Measurements from ENCODE around the gene TSPYL2.

Gene TSPYL2

GRCh38 chrX:53095796-53096195, 13.6 kb downstream of the TSPYL2 start:
- Histone ChIP-seq H3K9ac (ENCODE audit: low read length) (no peak overlapping the region), H3K4me3 (ENCODE audit: low read depth, low read length, poor library complexity, severe bottlenecking) (no peak overlapping the region), H3K4me2 (ENCODE audit: low read length) (no peak overlapping the region; the same call in 1 of the 2 replicates), H3K4me1 (ENCODE audit: insufficient read depth, low read length, severe bottlenecking) (peaks cover 19% of the 10 kb centered on the region), H4K20me1 (ENCODE audit: insufficient read depth, low read length) (no peaks in the 10 kb centered on the region), H2AFZ (ENCODE audit: low read length) (no peak overlapping the region), H3K36me3 (ENCODE audit: insufficient read depth, low read length) (peaks cover 4% of the 10 kb centered on the region; the same call in 1 of the 2 replicates), H3K9me3 (ENCODE audit: low read length) (no peaks in the 10 kb centered on the region), H3K79me2 (ENCODE audit: insufficient read depth, low read length) (0 out of 2 replicates have a peak, but pooled peaks cover 4% of the 10 kb centered on the region), H3F3A (ENCODE audit: insufficient read depth, low read length) (no peaks in the 10 kb centered on the region), H3K9me2 (ENCODE audit: low read depth, low read length) (no peaks in the 10 kb centered on the region), H3K27me3 (ENCODE audit: insufficient read depth, low read length) (no peaks in the 10 kb centered on the region), H3K27ac (ENCODE audit: low read depth, low read length, poor library complexity, severe bottlenecking) (no peak overlapping the region)
- TF ChIP-seq EZH2 (IDR thresholded peaks at IDR 0.05; ENCODE audit: borderline replicate concordance, low read length), result no peak
- no peak for TF ChIP-seq CTCF (IDR thresholded peaks at IDR 0.05; ENCODE audit: low read length)

GRCh38 chrX:53114864-53115549, 32.8 kb downstream of the TSPYL2 start:
- Histone ChIP-seq H4K20me1 (ENCODE audit: insufficient read depth, low read length) (no peaks in the 10 kb centered on the region), H3K4me1 (ENCODE audit: insufficient read depth, low read length, severe bottlenecking) (no peaks in the 10 kb centered on the region), H3K27ac (ENCODE audit: low read depth, low read length, poor library complexity, severe bottlenecking) (no peak overlapping the region), H3K79me2 (ENCODE audit: insufficient read depth, low read length) (no peaks in the 10 kb centered on the region), H3K27me3 (ENCODE audit: insufficient read depth, low read length) (no peaks in the 10 kb centered on the region), H3K36me3 (ENCODE audit: insufficient read depth, low read length) (peaks cover 4% of the 10 kb centered on the region), H3K4me3 (ENCODE audit: low read depth, low read length, poor library complexity, severe bottlenecking) (no peak overlapping the region), H2AFZ (ENCODE audit: low read length) (no peak overlapping the region), H3F3A (ENCODE audit: insufficient read depth, low read length) (no peaks in the 10 kb centered on the region), H3K9ac (ENCODE audit: low read length) (no peak overlapping the region), H3K9me2 (ENCODE audit: low read depth, low read length) (no peaks in the 10 kb centered on the region), H3K9me3 (ENCODE audit: low read length) (no peaks in the 10 kb centered on the region), H3K4me2 (ENCODE audit: low read length) (no peak overlapping the region)
- TF ChIP-seq CTCF (IDR thresholded peaks at IDR 0.05; ENCODE audit: low read length) (no peak), EZH2 (IDR thresholded peaks at IDR 0.05; ENCODE audit: borderline replicate concordance, low read length) (no peak)

- no peak overlapping the region for H2AFZ ChIP-seq (ENCODE audit: low read length)
- no peak overlapping the region for H3K4me3 ChIP-seq (ENCODE audit: low read depth, low read length, poor library complexity, severe bottlenecking)
- TF ChIP-seq EZH2 (IDR thresholded peaks at IDR 0.05; ENCODE audit: borderline replicate concordance, low read length) (no peak), CTCF (IDR thresholded peaks at IDR 0.05; ENCODE audit: low read length) (no peak)
- no peaks in the 10 kb centered on the region for H3K9me2 ChIP-seq (ENCODE audit: low read depth, low read length)
- H3K36me3 ChIP-seq (ENCODE audit: insufficient read depth, low read length), result no peaks in the 10 kb centered on the region; the same call in 1 of the 2 replicates
- no peaks in the 10 kb centered on the region for H3K79me2 ChIP-seq (ENCODE audit: insufficient read depth, low read length)
- no peaks in the 10 kb centered on the region for H3F3A ChIP-seq (ENCODE audit: insufficient read depth, low read length)
- H4K20me1 ChIP-seq (ENCODE audit: insufficient read depth, low read length), result no peaks in the 10 kb centered on the region
- no peaks in the 10 kb centered on the region for H3K4me1 ChIP-seq (ENCODE audit: insufficient read depth, low read length, severe bottlenecking)
- no peaks in the 10 kb centered on the region for H3K9me3 ChIP-seq (ENCODE audit: low read length)
- H3K9ac ChIP-seq (ENCODE audit: low read length), result no peak overlapping the region
- H3K4me2 ChIP-seq (ENCODE audit: low read length), result no peak overlapping the region
- peak overlapping the region; percentile 17 for H3K27ac ChIP-seq (ENCODE audit: low read depth, low read length, poor library complexity, severe bottlenecking)
- H3K27me3 ChIP-seq (ENCODE audit: insufficient read depth, low read length), result no peaks in the 10 kb centered on the region
Measured at GRCh38 chrX:53115550-53115874, 33.3 kb downstream of the TSPYL2 start.
